ENCODE data around the gene UBE2R2. TPM values are rescaled to one million over a fixed set of nuclear protein-coding genes. Genes with fewer than 3 reads are reported as not detected.

UBE2R2 gene
- total RNA-seq, 1 donor from 2014 or later, result 88.0 TPM

DNA sequence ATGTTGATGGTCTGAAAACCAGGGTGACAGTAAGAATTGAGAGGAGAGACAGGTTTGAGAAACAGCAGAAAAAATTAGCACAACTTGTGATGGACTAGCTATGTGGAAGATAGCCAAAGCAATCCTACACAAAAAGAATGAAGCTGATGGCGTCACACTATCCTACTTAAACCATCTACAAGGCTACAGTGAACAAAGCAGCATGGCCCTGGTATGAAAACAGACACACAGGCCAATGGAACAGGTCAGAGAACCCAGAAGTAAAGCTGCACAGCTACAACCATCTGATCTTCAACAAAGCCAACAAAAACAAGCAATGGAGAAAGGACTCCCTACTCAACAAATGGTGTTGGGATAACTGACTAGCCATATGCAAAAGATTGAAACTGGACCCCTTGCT lies 7.5 kb upstream of the UBE2R2 start:
- Mint-ChIP-seq H3K27ac (ENCODE audit: unreplicated experiment) (no peak overlapping the region), H3K36me3 (ENCODE audit: low read depth) (no peaks in the 10 kb centered on the region), H3K27me3 (ENCODE audit: low read depth) (no peaks in the 10 kb centered on the region), H3K4me1 (peaks cover 14% of the 10 kb centered on the region), H3K4me3 (no peak overlapping the region), H3K9me3 (no peaks in the 10 kb centered on the region)
- no peak for DNase-seq (ENCODE audit: low read depth, low spot score)
- TF ChIP-seq, protein P1, sequence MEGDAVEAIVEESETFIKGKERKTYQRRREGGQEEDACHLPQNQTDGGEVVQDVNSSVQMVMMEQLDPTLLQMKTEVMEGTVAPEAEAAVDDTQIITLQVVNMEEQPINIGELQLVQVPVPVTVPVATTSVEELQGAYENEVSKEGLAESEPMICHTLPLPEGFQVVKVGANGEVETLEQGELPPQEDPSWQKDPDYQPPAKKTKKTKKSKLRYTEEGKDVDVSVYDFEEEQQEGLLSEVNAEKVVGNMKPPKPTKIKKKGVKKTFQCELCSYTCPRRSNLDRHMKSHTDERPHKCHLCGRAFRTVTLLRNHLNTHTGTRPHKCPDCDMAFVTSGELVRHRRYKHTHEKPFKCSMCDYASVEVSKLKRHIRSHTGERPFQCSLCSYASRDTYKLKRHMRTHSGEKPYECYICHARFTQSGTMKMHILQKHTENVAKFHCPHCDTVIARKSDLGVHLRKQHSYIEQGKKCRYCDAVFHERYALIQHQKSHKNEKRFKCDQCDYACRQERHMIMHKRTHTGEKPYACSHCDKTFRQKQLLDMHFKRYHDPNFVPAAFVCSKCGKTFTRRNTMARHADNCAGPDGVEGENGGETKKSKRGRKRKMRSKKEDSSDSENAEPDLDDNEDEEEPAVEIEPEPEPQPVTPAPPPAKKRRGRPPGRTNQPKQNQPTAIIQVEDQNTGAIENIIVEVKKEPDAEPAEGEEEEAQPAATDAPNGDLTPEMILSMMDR (conservative IDR thresholded peaks at IDR 0.05), result no peak

DNA sequence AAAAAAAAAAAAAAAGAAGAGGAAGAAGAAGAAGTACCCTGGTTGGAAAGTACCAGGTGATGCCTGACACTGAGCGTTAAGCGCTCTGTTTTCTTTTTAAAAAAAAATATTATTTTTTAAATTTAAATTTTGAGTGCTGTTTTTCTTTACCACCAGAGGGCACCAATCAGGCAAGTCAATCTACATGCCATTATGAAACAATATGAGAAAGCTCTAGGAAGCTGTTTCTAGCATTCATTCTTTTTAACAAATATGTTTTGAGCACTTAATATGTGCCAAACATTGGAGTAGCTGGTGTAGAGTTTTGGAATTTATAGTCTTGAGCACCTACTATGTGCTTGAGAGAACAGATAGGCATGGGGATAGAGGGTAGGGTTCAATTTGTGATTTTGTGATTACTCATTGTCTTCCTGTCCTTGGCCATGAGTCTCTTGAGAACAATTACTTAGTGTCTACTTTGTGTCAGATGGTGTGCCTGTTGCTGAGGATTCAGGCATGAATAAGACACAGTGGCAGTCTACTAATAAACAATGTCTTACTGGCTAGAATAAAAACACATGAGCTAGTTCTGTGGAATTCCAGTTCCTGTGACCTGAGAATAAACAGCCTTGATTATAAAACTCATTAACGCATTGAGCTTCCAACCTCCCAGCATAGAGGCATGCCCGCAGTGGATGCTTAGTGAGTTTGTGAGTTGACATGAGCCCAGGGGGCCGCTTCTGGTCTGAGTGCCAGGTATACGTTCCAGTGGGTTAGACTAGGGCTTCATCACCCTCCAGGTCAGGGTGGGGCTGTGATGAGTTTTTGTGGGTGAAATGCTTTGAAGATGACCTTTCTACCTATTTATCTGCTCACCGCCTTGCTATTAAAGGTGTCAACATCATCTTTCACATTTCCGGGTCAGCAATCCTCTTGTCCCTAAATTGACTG lies 3.0 kb upstream of the UBE2R2 start:
- peaks cover 2% of the 10 kb centered on the region for H3K27me3 Mint-ChIP-seq (ENCODE audit: low read depth)

DNA sequence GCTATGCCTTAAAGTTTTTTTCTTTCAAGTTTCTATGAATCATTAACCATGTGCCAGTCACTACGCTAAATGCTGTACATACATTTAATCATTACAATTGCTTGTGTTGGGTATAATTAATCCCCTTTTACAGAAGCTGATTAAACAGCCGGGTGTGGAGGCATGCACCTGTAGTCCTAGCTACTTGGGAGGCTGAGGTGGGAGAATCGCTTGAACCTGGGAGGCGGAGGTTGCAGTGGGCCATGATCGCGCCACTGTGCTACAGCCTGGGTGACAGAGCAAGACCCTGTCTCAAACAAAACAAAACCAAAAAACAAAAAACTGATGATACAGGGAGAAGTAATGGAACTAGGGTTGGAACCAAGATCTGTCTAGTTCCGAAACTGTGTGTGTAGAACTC lies 1.2 kb upstream of the UBE2R2 start:
- H3K36me3 Mint-ChIP-seq (ENCODE audit: low read depth), result peaks cover 5% of the 10 kb centered on the region
- no peaks in the 10 kb centered on the region for H3K9me3 Mint-ChIP-seq
- TF ChIP-seq, protein P1 (conservative IDR thresholded peaks at IDR 0.05), result no peak
- H3K4me3 Mint-ChIP-seq, result peak overlapping the region; percentile 94
- peaks cover 49% of the 10 kb centered on the region for H3K4me1 Mint-ChIP-seq
- H3K27me3 Mint-ChIP-seq (ENCODE audit: low read depth), result peaks cover 2% of the 10 kb centered on the region
- no peak for DNase-seq (ENCODE audit: low read depth, low spot score)
- H3K27ac Mint-ChIP-seq (ENCODE audit: unreplicated experiment), result peak overlapping the region; percentile 98

More for the DNA sequence above, 3.0 kb upstream of the UBE2R2 start:
- H3K4me1 Mint-ChIP-seq, result peaks cover 34% of the 10 kb centered on the region
- H3K9me3 Mint-ChIP-seq, result no peaks in the 10 kb centered on the region
- TF ChIP-seq, protein P1 (conservative IDR thresholded peaks at IDR 0.05), result peak; percentile 86
- DNase-seq (ENCODE audit: low read depth, low spot score), result no peak
- H3K27ac Mint-ChIP-seq (ENCODE audit: unreplicated experiment), result no peak overlapping the region
- no peaks in the 10 kb centered on the region for H3K36me3 Mint-ChIP-seq (ENCODE audit: low read depth)
- H3K4me3 Mint-ChIP-seq, result peak overlapping the region; percentile 77

DNA sequence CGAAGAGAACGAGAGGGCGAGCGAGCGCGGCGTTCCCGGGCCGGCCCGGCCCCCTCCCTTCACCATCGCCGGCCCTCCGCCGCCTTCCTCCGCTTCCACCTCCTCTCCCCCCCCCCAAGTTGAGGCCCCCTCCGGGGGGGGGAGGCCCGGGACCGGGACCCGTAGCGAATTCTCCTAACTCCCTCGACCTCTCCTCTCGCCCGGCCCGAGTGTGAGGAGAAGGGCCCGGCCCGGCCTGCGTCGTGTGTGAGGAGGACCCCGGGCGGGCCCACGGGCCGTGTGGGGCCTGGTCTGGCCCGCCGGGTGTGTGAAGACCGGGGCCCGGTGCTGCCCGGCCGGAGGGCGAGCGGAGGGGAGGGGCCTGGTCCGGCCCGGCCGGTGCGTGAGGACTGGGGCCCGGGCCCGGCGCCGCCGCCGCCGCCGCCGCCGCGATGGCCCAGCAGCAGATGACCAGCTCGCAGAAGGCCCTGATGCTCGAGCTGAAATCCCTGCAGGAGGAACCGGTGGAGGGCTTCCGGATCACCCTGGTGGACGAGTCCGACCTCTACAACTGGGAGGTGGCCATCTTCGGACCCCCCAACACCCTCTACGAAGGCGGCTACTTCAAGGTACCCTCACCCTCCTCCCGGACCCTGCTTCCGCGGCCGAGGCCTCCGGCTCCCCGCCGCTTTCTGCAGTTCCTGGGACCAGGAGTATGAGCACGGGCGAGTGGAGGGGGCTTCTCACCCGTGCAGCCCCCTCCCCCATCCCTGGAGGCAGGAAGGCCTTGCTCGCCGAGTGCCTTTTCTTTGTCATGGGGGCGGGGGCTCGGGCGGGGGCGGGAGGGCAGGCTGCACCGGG lies 587 bp downstream of the UBE2R2 start:
- Mint-ChIP-seq H3K9me3 (no peaks in the 10 kb centered on the region), H3K27ac (ENCODE audit: unreplicated experiment) (peak overlapping the region; percentile 89), H3K27me3 (ENCODE audit: low read depth) (peaks cover 2% of the 10 kb centered on the region), H3K4me1 (peaks cover 51% of the 10 kb centered on the region), H3K36me3 (ENCODE audit: low read depth) (peaks cover 5% of the 10 kb centered on the region), H3K4me3 (peak overlapping the region; percentile 97)
- peak; percentile 62 for DNase-seq (ENCODE audit: low read depth, low spot score)
- TF ChIP-seq, protein P1 (conservative IDR thresholded peaks at IDR 0.05), result peak; percentile 43

DNA sequence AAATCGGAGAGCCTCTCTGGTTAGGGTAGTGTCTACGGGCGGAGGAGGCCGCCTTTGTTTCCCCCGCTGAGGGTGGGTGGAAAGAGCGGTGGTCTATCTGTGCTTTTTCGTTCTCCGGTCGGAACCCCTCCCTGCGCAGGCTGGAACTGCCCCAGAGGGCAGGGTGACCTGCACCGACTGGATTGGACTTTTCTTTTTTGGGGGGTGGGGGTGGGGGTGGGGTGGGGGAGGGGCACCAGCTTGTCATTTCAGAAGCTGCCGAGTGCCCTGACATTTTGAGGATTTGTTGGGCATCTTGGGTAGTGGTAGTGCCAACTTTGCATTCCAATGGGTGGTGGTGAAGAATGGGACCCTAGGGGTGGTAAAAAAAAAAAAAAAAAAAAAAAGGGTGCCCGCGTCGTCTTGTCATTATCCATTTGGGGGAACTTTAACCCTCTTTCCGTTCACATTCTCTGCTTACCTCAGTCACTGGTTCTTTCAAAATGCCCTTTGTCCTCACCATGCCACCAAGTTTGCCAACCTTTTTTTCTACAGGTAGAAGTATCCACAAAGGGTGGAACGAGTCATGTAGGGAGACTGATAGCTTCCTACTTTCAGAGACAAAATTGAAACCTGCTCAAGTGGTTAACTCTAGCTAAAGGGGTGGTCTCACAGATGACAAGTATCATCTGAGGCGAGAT lies 1.3 kb downstream of the UBE2R2 start:
- peak overlapping the region; percentile 91 for H3K27ac Mint-ChIP-seq (ENCODE audit: unreplicated experiment)
- peaks cover 2% of the 10 kb centered on the region for H3K27me3 Mint-ChIP-seq (ENCODE audit: low read depth)
- peaks cover 5% of the 10 kb centered on the region for H3K36me3 Mint-ChIP-seq (ENCODE audit: low read depth)
- TF ChIP-seq, protein P1 (conservative IDR thresholded peaks at IDR 0.05), result no peak
- no peak for DNase-seq (ENCODE audit: low read depth, low spot score)
- H3K4me3 Mint-ChIP-seq, result peak overlapping the region; percentile 97
- peaks cover 51% of the 10 kb centered on the region for H3K4me1 Mint-ChIP-seq
- H3K9me3 Mint-ChIP-seq, result no peaks in the 10 kb centered on the region
